ENCODE data around the gene ARHGAP20. TPM values are rescaled to one million over a fixed set of nuclear protein-coding genes. Genes with fewer than 3 reads are reported as not detected.

The ARHGAP20 gene
- total and polyA plus RNA-seq, 2 experiments from 2014 or later: 0.31 TPM; not detected in 1

DNA sequence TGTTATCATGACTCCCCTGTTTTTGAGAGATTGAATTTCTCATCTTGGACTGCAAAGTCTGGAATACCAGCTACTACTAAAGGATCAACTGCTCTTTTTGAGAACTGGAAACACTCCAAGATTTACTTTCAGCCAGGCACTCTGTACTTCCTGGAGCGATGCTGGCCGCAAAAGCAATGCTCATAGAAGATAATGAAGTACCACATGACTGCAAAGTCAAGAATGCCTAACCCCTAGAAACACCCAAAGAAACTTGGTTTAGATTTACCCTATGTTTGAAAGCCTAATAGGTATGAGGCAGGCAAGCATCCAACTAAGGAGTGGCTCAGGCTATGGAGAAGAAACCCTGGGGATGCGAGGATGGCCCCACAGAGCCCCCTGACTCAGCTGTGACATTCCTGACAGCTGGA is 47.7 kb upstream of the ARHGAP20 start:
- no peak overlapping the region for H3K4me3 ChIP-seq
- Mint-ChIP-seq H3K4me3 (no peak overlapping the region), H3K27me3 (ENCODE audit: insufficient read depth, low read depth, poor library complexity) (no peaks in the 10 kb centered on the region), H3K9me3 (no peaks in the 10 kb centered on the region), H3K4me1 (peaks cover 16% of the 10 kb centered on the region), H3K27ac (no peak overlapping the region), H3K36me3 (ENCODE audit: low read depth) (no peaks in the 10 kb centered on the region)
- peaks cover 13% of the 10 kb centered on the region for H3K4me1 ChIP-seq (ENCODE audit: insufficient read depth)
- no peak overlapping the region for H3K4me2 ChIP-seq
- H3F3A ChIP-seq (replicated peaks; ENCODE audit: low read depth): no peaks in the 10 kb centered on the region
- no peaks in the 10 kb centered on the region for H4K20me1 ChIP-seq (replicated peaks; ENCODE audit: insufficient read depth)
- H3K79me2 ChIP-seq (replicated peaks; ENCODE audit: insufficient read depth): no peaks in the 10 kb centered on the region
- H2AFZ ChIP-seq: no peak overlapping the region
- no peaks in the 10 kb centered on the region for H3K27me3 ChIP-seq (ENCODE audit: insufficient read depth)
- ATAC-seq (no peak), DNase-seq (ENCODE audit: low spot score) (no peak)
- H3K9me2 ChIP-seq (ENCODE audit: insufficient read depth): no peaks in the 10 kb centered on the region
- H3K27ac ChIP-seq (ENCODE audit: low read depth): no peak overlapping the region
- TF ChIP-seq ZNF331 (CRISPR knock-in tag; IDR thresholded peaks at IDR 0.05; ENCODE audit: low read depth): no peak
- TF ChIP-seq EZH2phosphoT487 (IDR thresholded peaks at IDR 0.05; ENCODE audit: unreplicated experiment): no peak
- TF ChIP-seq, protein P1, sequence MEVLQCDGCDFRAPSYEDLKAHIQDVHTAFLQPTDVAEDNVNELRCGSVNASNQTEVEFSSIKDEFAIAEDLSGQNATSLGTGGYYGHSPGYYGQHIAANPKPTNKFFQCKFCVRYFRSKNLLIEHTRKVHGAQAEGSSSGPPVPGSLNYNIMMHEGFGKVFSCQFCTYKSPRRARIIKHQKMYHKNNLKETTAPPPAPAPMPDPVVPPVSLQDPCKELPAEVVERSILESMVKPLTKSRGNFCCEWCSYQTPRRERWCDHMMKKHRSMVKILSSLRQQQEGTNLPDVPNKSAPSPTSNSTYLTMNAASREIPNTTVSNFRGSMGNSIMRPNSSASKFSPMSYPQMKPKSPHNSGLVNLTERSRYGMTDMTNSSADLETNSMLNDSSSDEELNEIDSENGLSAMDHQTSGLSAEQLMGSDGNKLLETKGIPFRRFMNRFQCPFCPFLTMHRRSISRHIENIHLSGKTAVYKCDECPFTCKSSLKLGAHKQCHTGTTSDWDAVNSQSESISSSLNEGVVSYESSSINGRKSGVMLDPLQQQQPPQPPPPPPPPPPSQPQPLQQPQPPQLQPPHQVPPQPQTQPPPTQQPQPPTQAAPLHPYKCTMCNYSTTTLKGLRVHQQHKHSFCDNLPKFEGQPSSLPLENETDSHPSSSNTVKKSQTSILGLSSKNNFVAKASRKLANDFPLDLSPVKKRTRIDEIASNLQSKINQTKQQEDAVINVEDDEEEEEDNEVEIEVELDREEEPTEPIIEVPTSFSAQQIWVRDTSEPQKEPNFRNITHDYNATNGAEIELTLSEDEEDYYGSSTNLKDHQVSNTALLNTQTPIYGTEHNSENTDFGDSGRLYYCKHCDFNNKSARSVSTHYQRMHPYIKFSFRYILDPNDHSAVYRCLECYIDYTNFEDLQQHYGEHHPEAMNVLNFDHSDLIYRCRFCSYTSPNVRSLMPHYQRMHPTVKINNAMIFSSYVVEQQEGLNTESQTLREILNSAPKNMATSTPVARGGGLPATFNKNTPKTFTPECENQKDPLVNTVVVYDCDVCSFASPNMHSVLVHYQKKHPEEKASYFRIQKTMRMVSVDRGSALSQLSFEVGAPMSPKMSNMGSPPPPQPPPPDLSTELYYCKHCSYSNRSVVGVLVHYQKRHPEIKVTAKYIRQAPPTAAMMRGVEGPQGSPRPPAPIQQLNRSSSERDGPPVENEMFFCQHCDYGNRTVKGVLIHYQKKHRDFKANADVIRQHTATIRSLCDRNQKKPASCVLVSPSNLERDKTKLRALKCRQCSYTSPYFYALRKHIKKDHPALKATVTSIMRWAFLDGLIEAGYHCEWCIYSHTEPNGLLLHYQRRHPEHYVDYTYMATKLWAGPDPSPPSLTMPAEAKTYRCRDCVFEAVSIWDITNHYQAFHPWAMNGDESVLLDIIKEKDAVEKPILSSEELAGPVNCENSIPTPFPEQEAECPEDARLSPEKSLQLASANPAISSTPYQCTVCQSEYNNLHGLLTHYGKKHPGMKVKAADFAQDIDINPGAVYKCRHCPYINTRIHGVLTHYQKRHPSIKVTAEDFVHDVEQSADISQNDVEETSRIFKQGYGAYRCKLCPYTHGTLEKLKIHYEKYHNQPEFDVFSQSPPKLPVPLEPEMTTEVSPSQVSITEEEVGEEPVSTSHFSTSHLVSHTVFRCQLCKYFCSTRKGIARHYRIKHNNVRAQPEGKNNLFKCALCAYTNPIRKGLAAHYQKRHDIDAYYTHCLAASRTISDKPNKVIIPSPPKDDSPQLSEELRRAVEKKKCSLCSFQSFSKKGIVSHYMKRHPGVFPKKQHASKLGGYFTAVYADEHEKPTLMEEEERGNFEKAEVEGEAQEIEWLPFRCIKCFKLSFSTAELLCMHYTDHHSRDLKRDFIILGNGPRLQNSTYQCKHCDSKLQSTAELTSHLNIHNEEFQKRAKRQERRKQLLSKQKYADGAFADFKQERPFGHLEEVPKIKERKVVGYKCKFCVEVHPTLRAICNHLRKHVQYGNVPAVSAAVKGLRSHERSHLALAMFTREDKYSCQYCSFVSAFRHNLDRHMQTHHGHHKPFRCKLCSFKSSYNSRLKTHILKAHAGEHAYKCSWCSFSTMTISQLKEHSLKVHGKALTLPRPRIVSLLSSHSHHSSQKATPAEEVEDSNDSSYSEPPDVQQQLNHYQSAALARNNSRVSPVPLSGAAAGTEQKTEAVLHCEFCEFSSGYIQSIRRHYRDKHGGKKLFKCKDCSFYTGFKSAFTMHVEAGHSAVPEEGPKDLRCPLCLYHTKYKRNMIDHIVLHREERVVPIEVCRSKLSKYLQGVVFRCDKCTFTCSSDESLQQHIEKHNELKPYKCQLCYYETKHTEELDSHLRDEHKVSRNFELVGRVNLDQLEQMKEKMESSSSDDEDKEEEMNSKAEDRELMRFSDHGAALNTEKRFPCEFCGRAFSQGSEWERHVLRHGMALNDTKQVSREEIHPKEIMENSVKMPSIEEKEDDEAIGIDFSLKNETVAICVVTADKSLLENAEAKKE (CRISPR knock-in tag; IDR thresholded peaks at IDR 0.05): no peak
- no peak for TF ChIP-seq ZNF114 (CRISPR knock-in tag; IDR thresholded peaks at IDR 0.05)
- no peak for TF ChIP-seq JUNB (IDR thresholded peaks at IDR 0.05; ENCODE audit: unreplicated experiment)
- TF ChIP-seq EZH2 (IDR thresholded peaks at IDR 0.05; ENCODE audit: low read depth, unreplicated experiment): no peak
- no peak for TF ChIP-seq POLR2AphosphoS5 (IDR thresholded peaks at IDR 0.05; ENCODE audit: low read depth)
- TF ChIP-seq CREB1 (CRISPR knock-in tag; IDR thresholded peaks at IDR 0.05; ENCODE audit: low read depth): no peak
- no peak for TF ChIP-seq CTCF (conservative IDR thresholded peaks at IDR 0.05; ENCODE audit: low read depth in 2 of 2)
- TF ChIP-seq, protein P2, sequence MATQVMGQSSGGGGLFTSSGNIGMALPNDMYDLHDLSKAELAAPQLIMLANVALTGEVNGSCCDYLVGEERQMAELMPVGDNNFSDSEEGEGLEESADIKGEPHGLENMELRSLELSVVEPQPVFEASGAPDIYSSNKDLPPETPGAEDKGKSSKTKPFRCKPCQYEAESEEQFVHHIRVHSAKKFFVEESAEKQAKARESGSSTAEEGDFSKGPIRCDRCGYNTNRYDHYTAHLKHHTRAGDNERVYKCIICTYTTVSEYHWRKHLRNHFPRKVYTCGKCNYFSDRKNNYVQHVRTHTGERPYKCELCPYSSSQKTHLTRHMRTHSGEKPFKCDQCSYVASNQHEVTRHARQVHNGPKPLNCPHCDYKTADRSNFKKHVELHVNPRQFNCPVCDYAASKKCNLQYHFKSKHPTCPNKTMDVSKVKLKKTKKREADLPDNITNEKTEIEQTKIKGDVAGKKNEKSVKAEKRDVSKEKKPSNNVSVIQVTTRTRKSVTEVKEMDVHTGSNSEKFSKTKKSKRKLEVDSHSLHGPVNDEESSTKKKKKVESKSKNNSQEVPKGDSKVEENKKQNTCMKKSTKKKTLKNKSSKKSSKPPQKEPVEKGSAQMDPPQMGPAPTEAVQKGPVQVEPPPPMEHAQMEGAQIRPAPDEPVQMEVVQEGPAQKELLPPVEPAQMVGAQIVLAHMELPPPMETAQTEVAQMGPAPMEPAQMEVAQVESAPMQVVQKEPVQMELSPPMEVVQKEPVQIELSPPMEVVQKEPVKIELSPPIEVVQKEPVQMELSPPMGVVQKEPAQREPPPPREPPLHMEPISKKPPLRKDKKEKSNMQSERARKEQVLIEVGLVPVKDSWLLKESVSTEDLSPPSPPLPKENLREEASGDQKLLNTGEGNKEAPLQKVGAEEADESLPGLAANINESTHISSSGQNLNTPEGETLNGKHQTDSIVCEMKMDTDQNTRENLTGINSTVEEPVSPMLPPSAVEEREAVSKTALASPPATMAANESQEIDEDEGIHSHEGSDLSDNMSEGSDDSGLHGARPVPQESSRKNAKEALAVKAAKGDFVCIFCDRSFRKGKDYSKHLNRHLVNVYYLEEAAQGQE (IDR thresholded peaks at IDR 0.05; ENCODE audit: unreplicated experiment): no peak
- TF ChIP-seq ETS1 (IDR thresholded peaks at IDR 0.05): no peak
- no peak for TF ChIP-seq STAT1 (IDR thresholded peaks at IDR 0.05; ENCODE audit: unreplicated experiment)
- no peaks in the 10 kb centered on the region for H3K36me3 ChIP-seq (ENCODE audit: insufficient read depth)

All from GM23338 (cell line).